Left ventricle myocardium inferior (tissue), 1 donor: Measurements from ENCODE around the gene NNAT. TPM values are rescaled to one million over a fixed set of nuclear protein-coding genes. Genes with fewer than 3 reads are reported as not detected.
A peak's percentile ranks its signal among the peaks of the same experiment; 100 is the strongest.

Experiments used
- DNase-seq: peaks from one replicate; pipeline ENCODE4 v3.0.0-alpha.2; 2020
- H3K27ac ChIP-seq: fragments of 200-600 bp; replicated peaks from 2 replicates; pipeline ENCODE4 v1.8.0; 2021
- H3K27me3 ChIP-seq: fragments of 200-600 bp; 2 replicates; pipeline ENCODE4 v1.8.0; 2021; ENCODE audit warnings: low read depth
- H3K36me3 ChIP-seq: fragments of 200-600 bp; 2 replicates; pipeline ENCODE4 v1.8.0; 2021
- H3K4me1 ChIP-seq: fragments of 200-600 bp; 2 replicates; pipeline ENCODE4 v1.8.0; 2021
- H3K4me3 ChIP-seq: fragments of 200-600 bp; 2 replicates; pipeline ENCODE4 v1.8.0; 2021; ENCODE audit warnings: mild to moderate bottlenecking, moderate library complexity
- H3K9me3 ChIP-seq: fragments of 200-600 bp; replicated peaks from 2 replicates; pipeline ENCODE4 v1.8.0; 2021
- CTCF ChIP-seq: fragments of 200-600 bp; IDR thresholded peaks from 2 replicates; pipeline ENCODE4 v1.8.0; 2021; ENCODE audit warnings: antibody characterized with exemption, mild to moderate bottlenecking, borderline replicate concordance
- intact Hi-C: fragments of 100-400 bp; cut with micrococcal nuclease; formaldehyde crosslinking; loops from one replicate; pipeline ENCODE4 v1.11.0; 2022
- total RNA-seq: library from RNA; stranded (reverse); fragmentation: NEBNext Ultra II Directional; extraction: Animal tissue kit (Norgen Biotek cat#: 25700); gene quantifications from one replicate; pipeline ENCODE4 v1.2.1, GENCODE V29; 2021
- donor health status: DM: no; HTN: yes; CAD: no; lungs with severe emphysema.

The NNAT gene
- total RNA-seq, 1 donor from 2014 or later, result 0.33 TPM

- peaks cover 39% of the 10 kb centered on the region for H3K4me1 ChIP-seq
- intact Hi-C loops, result no loop called here
- no peak overlapping the region for H3K27ac ChIP-seq
- H3K36me3 ChIP-seq, result peaks cover 39% of the 10 kb centered on the region
- H3K4me3 ChIP-seq, result no peak overlapping the region
- H3K27me3 ChIP-seq, result no peaks in the 10 kb centered on the region
- TF ChIP-seq CTCF, result no peak
- no peaks in the 10 kb centered on the region for H3K9me3 ChIP-seq
- DNase-seq, result no peak
Observed at GRCh38 chr20:37511610-37512275, 9.3 kb upstream of the NNAT start.

- peaks cover 58% of the 10 kb centered on the region for H3K4me1 ChIP-seq
- no peak for TF ChIP-seq CTCF
- no peak overlapping the region for H3K4me3 ChIP-seq
- intact Hi-C loops, result no loop called here
- DNase-seq, result no peak
- no peak overlapping the region for H3K27ac ChIP-seq
- no peaks in the 10 kb centered on the region for H3K27me3 ChIP-seq
- H3K9me3 ChIP-seq, result no peaks in the 10 kb centered on the region
- peaks cover 49% of the 10 kb centered on the region for H3K36me3 ChIP-seq
Observed at GRCh38 chr20:37513779-37514359, 7.2 kb upstream of the NNAT start.

- Histone ChIP-seq H3K27ac (no peak overlapping the region), H3K4me3 (no peak overlapping the region), H3K4me1 (peaks cover 78% of the 10 kb centered on the region), H3K36me3 (peaks cover 45% of the 10 kb centered on the region), H3K27me3 (no peaks in the 10 kb centered on the region), H3K9me3 (no peaks in the 10 kb centered on the region)
- intact Hi-C loops, result no loop called here
- no peak for TF ChIP-seq CTCF
- no peak for DNase-seq
Observed at GRCh38 chr20:37515876-37516275, 5.2 kb upstream of the NNAT start.

- no peaks in the 10 kb centered on the region for H3K27me3 ChIP-seq
- peaks cover 49% of the 10 kb centered on the region for H3K36me3 ChIP-seq
- H3K9me3 ChIP-seq, result no peaks in the 10 kb centered on the region
- intact Hi-C loops, result no loop called here
- no peak for TF ChIP-seq CTCF
- H3K4me1 ChIP-seq, result peaks cover 90% of the 10 kb centered on the region
- no peak for DNase-seq
- no peak overlapping the region for H3K4me3 ChIP-seq
- H3K27ac ChIP-seq, result no peak overlapping the region
Observed at GRCh38 chr20:37516811-37517750, 4.0 kb upstream of the NNAT start.

GRCh38 chr20:37518059-37518458 lies 3.0 kb upstream of the NNAT start:
- H3K27ac ChIP-seq, result peak overlapping the region; percentile 77
- DNase-seq, result no peak
- intact Hi-C loops, result no loop called here
- TF ChIP-seq CTCF, result no peak
- no peak overlapping the region for H3K4me3 ChIP-seq
- peaks cover 91% of the 10 kb centered on the region for H3K4me1 ChIP-seq
- H3K36me3 ChIP-seq, result peaks cover 43% of the 10 kb centered on the region
- H3K9me3 ChIP-seq, result no peaks in the 10 kb centered on the region
- no peaks in the 10 kb centered on the region for H3K27me3 ChIP-seq
